Jurkat, Clone E6-1 (cell line): ENCODE results near the gene GALNT12.

Experiments used
- DNase-seq: peaks from one replicate; pipeline ENCODE4 v3.0.0-alpha.2; 2011; ENCODE audit warnings: low read depth, low spot score
- H3K4me3 ChIP-seq: 2 replicates; pipeline ENCODE4 v1.5.1; 2011; ENCODE audit warnings: mild to moderate bottlenecking, low read length, control low read depth, moderate library complexity

Gene GALNT12

GRCh38 chr9:98796364-98797101 lies 10.9 kb upstream of the GALNT12 start, which contains the start of gene ANKS6:
Gene ANKS6, minus strand, starts transcription at chr9:98796555. Its CDS starts 64 bp downstream, at chr9:98796491.
- H3K4me3 ChIP-seq = peak within 1 kb of the TSS; percentile 57
- DNase-seq = peak; percentile 52

- DNase-seq = no peak
- no peak overlapping the region for H3K4me3 ChIP-seq
These were observed 10.0 kb upstream of the GALNT12 start for GRCh38 chr9:98797491-98797890.

GRCh38 chr9:98798254-98798653 lies 9.2 kb upstream of the GALNT12 start:
- H3K4me3 ChIP-seq = no peak overlapping the region
- DNase-seq = no peak

GRCh38 chr9:98801561-98801960 lies 5.9 kb upstream of the GALNT12 start:
- no peak for DNase-seq

GRCh38 chr9:98801969-98802371 lies 5.5 kb upstream of the GALNT12 start:
- no peak overlapping the region for H3K4me3 ChIP-seq
- DNase-seq = no peak

More at GRCh38 chr9:98801561-98801960, 5.9 kb upstream of the GALNT12 start:
- no peak overlapping the region for H3K4me3 ChIP-seq

- DNase-seq = no peak
- no peak overlapping the region for H3K4me3 ChIP-seq
These were observed 3.4 kb upstream of the GALNT12 start for GRCh38 chr9:98804083-98804482.

GRCh38 chr9:98805506-98806272 lies 1.8 kb upstream of the GALNT12 start:
- DNase-seq = no peak
- no peak overlapping the region for H3K4me3 ChIP-seq

- no peak overlapping the region for H3K4me3 ChIP-seq
These were observed 955 bp upstream of the GALNT12 start for GRCh38 chr9:98806394-98807035.

GRCh38 chr9:98807814-98808195 lies 335 bp downstream of the GALNT12 start:
- H3K4me3 ChIP-seq = peak overlapping the region; percentile 69
- DNase-seq = no peak

More at GRCh38 chr9:98806394-98807035, 955 bp upstream of the GALNT12 start:
- no peak for DNase-seq

GRCh38 chr9:98808411-98808815 lies 943 bp downstream of the GALNT12 start:
- peak overlapping the region; percentile 69 for H3K4me3 ChIP-seq
- DNase-seq = no peak

- H3K4me3 ChIP-seq = no peak overlapping the region
- DNase-seq = no peak
These were observed 1.4 kb downstream of the GALNT12 start for GRCh38 chr9:98808875-98809274.

- no peak for DNase-seq
- no peak overlapping the region for H3K4me3 ChIP-seq
These were observed 2.0 kb downstream of the GALNT12 start for GRCh38 chr9:98809311-98810101.

- no peak overlapping the region for H3K4me3 ChIP-seq
- DNase-seq = no peak
These were observed 2.8 kb downstream of the GALNT12 start for GRCh38 chr9:98810102-98810842.

- DNase-seq = no peak
- H3K4me3 ChIP-seq = no peak overlapping the region
These were observed 3.7 kb downstream of the GALNT12 start for GRCh38 chr9:98811051-98811650.

- no peak for DNase-seq
- no peak overlapping the region for H3K4me3 ChIP-seq
These were observed 8.0 kb downstream of the GALNT12 start for GRCh38 chr9:98815391-98815951.

GRCh38 chr9:98818764-98819163 lies 11.3 kb downstream of the GALNT12 start:
- no peak for DNase-seq
- no peak overlapping the region for H3K4me3 ChIP-seq

GRCh38 chr9:98819231-98819630 lies 11.8 kb downstream of the GALNT12 start:
- no peak for DNase-seq
- no peak overlapping the region for H3K4me3 ChIP-seq

GRCh38 chr9:98821831-98822230 lies 14.4 kb downstream of the GALNT12 start:
- DNase-seq = no peak
- H3K4me3 ChIP-seq = no peak overlapping the region
